Esophagus muscularis mucosa (tissue), 4 donors: Measurements from ENCODE around the gene PHACTR4. TPM values are rescaled to one million over a fixed set of nuclear protein-coding genes. Genes with fewer than 3 reads are reported as not detected.

Experiments
- DNase-seq: peaks from one replicate; pipeline ENCODE4 v3.0.0-alpha.2; 2017; ENCODE audit errors: extremely low spot score
- H3K27ac ChIP-seq, 4 donors: fragments of 200-600 bp; sonication (generic); replicated peaks in 1 of 4; 1 replicate in 3 of 4; 2 replicates in 1 of 4; pipeline ENCODE4 v1.5.1; 2016 to 2019; ENCODE audit warnings: mild to moderate bottlenecking in 1 of 4
- H3K27me3 ChIP-seq, 4 donors: fragments of 200-600 bp; sonication (generic); one replicate each; pipeline versions ENCODE4 v1.5.1 to v1.6.0; 2016 to 2019
- H3K36me3 ChIP-seq, 4 donors: fragments of 200-600 bp; sonication (generic); one replicate each; pipeline ENCODE4 v1.5.1; 2016 to 2019
- H3K4me1 ChIP-seq, 4 donors: fragments of 200-600 bp; sonication (generic); one replicate each; pipeline ENCODE4 v1.5.1; 2016 to 2019
- H3K4me3 ChIP-seq, 4 donors: fragments of 200-600 bp; sonication (generic); 1 replicate in 2 of 4; 2 replicates in 2 of 4; pipeline ENCODE4 v1.5.1; 2016 to 2019; ENCODE audit warnings: mild to moderate bottlenecking in 4 of 4, moderate library complexity in 1 of 4
- H3K9me3 ChIP-seq, 4 donors: fragments of 200-600 bp; sonication (generic); 1 replicate in 3 of 4; 2 replicates in 1 of 4; pipeline ENCODE4 v1.5.1; 2016 to 2019
- CTCF ChIP-seq, 3 experiments: fragments of 200-600 bp in 2 of 3; fragments of 450-650 bp in 1 of 3; sonication (generic) in 2 of 3; IDR thresholded peaks; one replicate each; pipeline ENCODE4 v1.5.1; 2017 to 2019; ENCODE audit warnings: antibody characterized with exemption in 3 of 3, mild to moderate bottlenecking in 2 of 3, moderate library complexity in 1 of 3
- EP300 ChIP-seq: sonication (generic); formaldehyde crosslinking; IDR thresholded peaks from one replicate; pipeline ENCODE4 v1.6.1; 2017; ENCODE audit warnings: antibody characterized with exemption
- POLR2A ChIP-seq: fragments of 450-650 bp; IDR thresholded peaks from one replicate; pipeline ENCODE4 v1.6.1; 2017; ENCODE audit warnings: antibody characterized with exemption, moderate library complexity, mild to moderate bottlenecking, low read depth
- POLR2AphosphoS5 ChIP-seq, 2 donors: sonication (generic); formaldehyde crosslinking; IDR thresholded peaks; one replicate each; pipeline ENCODE4 v1.6.1; 2017; ENCODE audit warnings: antibody characterized with exemption in 2 of 2
- WGBS: methylation state at CpG from one replicate; pipeline ENCODE4 v1.1.5; 2018; 5-methylcytosine and 5-hydroxymethylcytosine counted together
- intact Hi-C: fragments of 100-400 bp; cut with DNase I; formaldehyde crosslinking; loops from one replicate; pipeline ENCODE4 v1.15.1; 2023
- total RNA-seq, 4 donors: library from RNA; depleted of rRNA; stranded (reverse); fragments of >200 nt; gene quantifications; one replicate each; pipeline versions ENCODE4 v1.1.0 to v1.2.1, GENCODE V29; 2016

The PHACTR4 gene
- total RNA-seq, 4 donors from 2014 or later, result 21.0 to 32.4 (median 27.7) TPM

GRCh38 chr1:28494737-28495136, 125.2 kb downstream of the PHACTR4 start:
- Histone ChIP-seq H3K36me3 (peaks cover 40 to 96% (median 89%) of the 10 kb centered on the region in 4 donors), H3K27me3 (no peaks in the 10 kb centered on the region), H3K27ac (no peak overlapping the region), H3K9me3 (no peaks in the 10 kb centered on the region), H3K4me3 (no peak overlapping the region), H3K4me1 (no peaks in the 10 kb centered on the region)
- intact Hi-C loops, result no loop called here
- DNase-seq, result no peak
- no peak for TF ChIP-seq CTCF (IDR thresholded peaks at IDR 0.05)
- TF ChIP-seq EP300, result no peak
- TF ChIP-seq POLR2A, result no peak
- TF ChIP-seq POLR2AphosphoS5 (IDR thresholded peaks at IDR 0.05), result no peak
- WGBS, result 93% methylated on average over 1 of the region's 1 CpG

GRCh38 chr1:28499553-28499952, 130.0 kb downstream of the PHACTR4 start:
- Histone ChIP-seq H3K9me3 (no peaks in the 10 kb centered on the region), H3K27me3 (no peaks in the 10 kb centered on the region), H3K36me3 (peaks cover 21 to 53% (median 47%) of the 10 kb centered on the region in 4 donors), H3K27ac (no peak overlapping the region), H3K4me3 (no peak overlapping the region), H3K4me1 (no peaks in the 10 kb centered on the region)
- WGBS, result 94% methylated on average over 4 of the region's 4 CpGs
- no peak for DNase-seq
- intact Hi-C loops, result no loop called here
- TF ChIP-seq POLR2A, result no peak
- TF ChIP-seq CTCF (IDR thresholded peaks at IDR 0.05), result no peak
- TF ChIP-seq EP300, result no peak
- no peak for TF ChIP-seq POLR2AphosphoS5 (IDR thresholded peaks at IDR 0.05)

GRCh38 chr1:28501925-28502324, 132.4 kb downstream of the PHACTR4 start:
- intact Hi-C loops, result no loop called here
- Histone ChIP-seq H3K4me1 (peaks cover under 1 to 12% (median 4%) of the 10 kb centered on the region in 4 donors), H3K9me3 (no peaks in the 10 kb centered on the region), H3K27me3 (no peaks in the 10 kb centered on the region), H3K36me3 (peaks cover 6 to 29% (median 27%) of the 10 kb centered on the region in 4 donors), H3K4me3 (no peak overlapping the region), H3K27ac (no peak overlapping the region)
- 79% methylated on average over 4 of the region's 4 CpGs for WGBS
- TF ChIP-seq EP300, result no peak
- TF ChIP-seq POLR2A, result no peak
- no peak for TF ChIP-seq CTCF (IDR thresholded peaks at IDR 0.05)
- DNase-seq, result no peak

- intact Hi-C loops, result no loop called here
- no peaks in the 10 kb centered on the region for H3K9me3 ChIP-seq
- H3K4me3 ChIP-seq, result no peak overlapping the region
- peaks cover 13 to 24% (median 16%) of the 10 kb centered on the region in 4 donors for H3K4me1 ChIP-seq
- DNase-seq, result no peak
- H3K36me3 ChIP-seq, result peaks cover 1 to 23% (median 18%) of the 10 kb centered on the region in 4 donors
- no peak overlapping the region for H3K27ac ChIP-seq
- TF ChIP-seq POLR2A, result no peak
- no peak for TF ChIP-seq CTCF (IDR thresholded peaks at IDR 0.05)
- no peak for TF ChIP-seq EP300
- no peak for TF ChIP-seq POLR2AphosphoS5 (IDR thresholded peaks at IDR 0.05)
- H3K27me3 ChIP-seq, result no peaks in the 10 kb centered on the region
- WGBS, result 72% methylated on average over 3 of the region's 3 CpGs
Observed at GRCh38 chr1:28503117-28503516, 133.6 kb downstream of the PHACTR4 start.
